COLO668 (cell line): ENCODE measurements around the gene DDX56.

Experiments
- DNase-seq: peaks from one replicate; lab custom pipeline; 2025; ENCODE audit not compliant: unreplicated experiment; lab: John Stamatoyannopoulos, UW

The DDX56 gene

GRCh38 chr7:44538093-44538797 is 35.5 kb downstream of the DDX56 start:
- no peak for DNase-seq

DNA sequence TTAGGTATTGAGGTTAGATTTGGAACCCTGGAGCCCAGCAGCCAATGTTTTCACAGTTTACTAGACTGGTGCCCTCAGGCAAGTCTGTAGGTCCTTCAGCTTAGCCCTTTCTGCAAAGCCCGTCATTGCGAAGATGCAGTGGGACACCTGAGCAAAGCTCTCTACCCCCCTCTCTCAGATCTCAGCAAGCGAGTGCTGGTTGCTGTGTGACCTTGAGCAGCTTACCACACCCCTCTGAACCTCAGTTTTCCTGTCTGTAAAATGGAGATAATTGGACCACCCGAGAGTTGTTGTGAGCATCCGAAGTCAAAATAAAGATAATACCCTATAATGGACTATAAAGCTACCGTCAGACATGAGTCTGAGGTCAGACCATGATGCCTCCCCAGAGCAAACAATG is 36.3 kb downstream of the DDX56 start:
- no peak for DNase-seq

DNA sequence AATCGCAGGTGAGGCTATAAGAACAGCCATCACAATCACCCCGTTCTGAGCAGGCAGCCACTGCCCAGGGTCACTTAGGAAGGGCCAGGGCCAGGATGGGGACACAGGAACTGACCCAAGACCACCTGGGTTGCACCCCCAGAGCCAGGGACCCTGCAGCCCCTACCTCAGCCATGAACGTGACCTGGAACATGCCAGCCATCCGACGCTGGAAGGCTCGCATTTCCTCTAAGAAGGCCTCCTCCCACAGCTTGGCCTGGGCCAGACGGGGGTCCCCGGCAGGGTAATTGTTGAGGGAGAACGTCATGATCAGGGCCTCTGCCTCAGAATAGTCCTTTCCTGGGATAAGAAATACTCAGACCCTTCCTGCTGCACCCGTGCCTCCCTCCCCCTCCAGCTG is 37.6 kb downstream of the DDX56 start:
- DNase-seq = no peak

- no peak for DNase-seq
Observed at GRCh38 chr7:44535348-44536064, 38.2 kb downstream of the DDX56 start.

DNA sequence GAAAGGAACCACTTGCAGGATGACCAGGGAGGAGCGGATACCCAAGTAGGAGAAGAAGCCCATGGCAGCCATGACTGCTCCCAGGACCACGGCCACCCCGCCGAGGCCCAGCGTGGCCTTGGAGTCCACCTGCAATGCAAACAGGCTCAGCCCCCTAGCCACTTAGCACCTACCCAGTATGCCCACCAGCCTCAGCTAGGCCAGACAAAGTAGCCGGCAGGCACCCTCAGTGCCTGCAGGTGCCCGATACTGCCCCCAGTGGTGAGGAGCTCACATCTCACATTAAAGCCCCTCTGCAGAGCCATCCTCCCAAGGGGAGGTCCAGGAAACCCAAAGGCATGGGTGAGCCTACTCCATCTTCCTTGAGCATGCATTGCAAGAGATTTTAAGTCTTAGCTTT is 39.2 kb downstream of the DDX56 start:
- DNase-seq = peak; percentile 72

DNA sequence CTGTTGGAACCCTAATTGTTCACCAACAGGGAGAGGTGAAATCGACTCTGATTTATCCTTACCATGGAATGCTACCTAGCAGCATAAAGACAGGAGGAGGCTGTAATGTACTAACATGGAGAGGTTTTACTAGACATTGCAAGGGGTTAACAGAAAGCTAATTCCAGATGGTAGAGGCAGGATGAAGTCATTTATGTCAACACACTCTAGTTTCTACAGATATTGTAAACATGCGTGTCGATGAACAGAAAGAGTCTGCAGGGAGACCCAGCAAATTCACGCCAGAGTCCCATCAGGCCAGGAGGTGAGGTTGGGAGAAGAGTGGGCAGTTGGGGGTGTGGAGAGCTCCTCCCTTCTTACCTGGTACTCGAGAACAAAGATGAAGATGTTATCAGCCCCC is 39.6 kb downstream of the DDX56 start:
- peak; percentile 34 for DNase-seq

DNA sequence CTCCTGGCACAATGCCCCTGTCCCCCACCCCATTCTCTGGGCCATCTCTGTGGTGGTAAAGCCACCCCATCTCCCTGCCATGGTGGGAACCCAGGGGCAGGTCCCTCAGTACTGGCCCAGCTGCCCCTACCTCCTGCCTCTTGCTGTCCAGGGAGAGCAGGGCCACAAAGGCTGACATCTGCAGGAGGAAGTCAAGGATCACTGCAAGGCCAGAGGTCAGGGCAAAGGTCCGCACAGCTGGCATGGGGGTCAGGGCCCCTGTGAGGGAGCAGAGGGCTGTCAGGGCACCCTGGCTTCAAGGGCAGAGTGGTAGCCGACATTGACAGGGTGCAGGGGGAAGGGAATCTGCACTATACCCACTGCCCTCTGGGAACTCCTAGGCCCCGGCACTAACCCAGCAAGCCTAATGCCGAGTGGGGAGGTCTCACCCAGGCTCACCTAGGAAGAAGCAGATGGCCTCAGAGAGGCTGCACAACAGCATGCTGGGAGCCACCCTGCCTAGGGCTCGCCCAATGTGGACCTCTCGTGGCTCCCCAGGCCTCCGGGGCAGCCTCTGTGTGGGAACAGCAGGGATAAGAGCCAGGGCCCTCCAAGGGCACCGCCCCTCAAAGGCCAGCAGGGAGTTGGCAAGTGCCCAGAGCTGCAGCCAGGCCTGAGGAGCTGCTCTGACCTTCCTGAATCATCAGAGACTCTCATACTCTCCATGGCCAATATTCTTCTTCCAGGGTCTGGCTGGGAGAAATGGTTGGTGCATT is 40.2 kb downstream of the DDX56 start:
- DNase-seq = peak; percentile 52

DNA sequence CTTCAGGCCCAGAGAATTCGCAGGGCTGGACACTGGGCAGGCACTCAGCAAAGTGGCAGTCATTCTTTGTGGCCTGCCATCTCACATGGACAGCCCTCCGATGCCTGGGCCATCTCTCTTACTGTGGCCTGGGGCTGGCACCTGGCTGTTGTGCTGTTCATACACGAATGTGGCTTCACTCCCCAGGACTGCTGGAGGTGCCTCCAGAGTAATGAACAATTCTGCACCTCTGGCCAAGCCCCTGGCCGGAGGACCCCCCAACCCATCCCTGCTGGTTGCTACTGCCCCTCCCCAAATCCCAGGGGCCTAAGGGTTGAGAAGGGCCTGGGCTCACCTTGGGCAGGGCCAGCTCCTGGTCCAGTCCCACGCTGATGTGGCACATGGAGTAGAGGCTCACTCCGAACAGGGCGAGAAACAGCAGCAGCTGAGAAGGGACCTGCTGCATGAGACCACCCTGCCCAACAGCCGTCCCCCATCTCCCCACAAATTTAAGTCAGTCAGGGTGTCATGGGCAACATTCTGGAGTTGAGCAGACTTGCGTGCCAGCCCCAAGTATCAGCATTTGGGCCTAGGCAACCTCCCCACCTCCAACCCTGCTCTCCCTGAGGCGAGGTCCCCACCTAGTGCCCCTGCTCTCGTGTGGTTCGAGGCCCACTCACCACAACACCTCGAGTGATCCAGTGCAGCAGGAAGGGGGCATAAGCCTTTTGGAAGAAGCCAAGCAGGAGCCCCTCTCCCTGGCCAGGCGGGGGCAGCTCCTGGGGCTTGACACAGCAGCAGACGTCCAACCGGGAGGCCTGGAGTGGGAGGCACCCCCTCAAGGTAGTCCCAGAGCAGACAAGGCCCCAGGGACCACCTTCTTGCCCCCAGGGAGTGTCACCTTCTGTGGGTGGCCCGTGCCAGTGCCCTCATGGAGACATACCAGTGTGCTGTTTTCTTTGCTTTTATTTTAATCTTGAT is 42.0 kb downstream of the DDX56 start:
- DNase-seq = no peak

DNA sequence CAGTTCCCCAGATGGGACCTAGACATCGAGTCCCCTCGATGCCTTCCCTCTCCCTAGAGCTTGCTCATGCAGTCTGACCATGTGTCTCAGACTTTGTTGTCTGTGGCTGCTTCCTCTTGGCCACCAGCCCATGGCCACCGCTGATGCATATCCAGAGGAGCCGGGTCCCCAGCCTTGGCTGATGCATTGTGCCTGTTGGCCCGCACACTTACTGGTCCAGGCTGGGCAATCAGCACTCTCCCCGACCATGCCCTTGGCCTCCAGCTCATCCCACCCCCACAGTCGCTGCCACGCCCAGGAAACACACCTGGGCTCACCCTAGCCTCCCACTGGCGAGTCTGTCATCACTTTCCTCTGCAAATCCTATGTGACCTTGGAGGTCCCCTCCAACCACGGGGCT is 42.7 kb downstream of the DDX56 start:
- no peak for DNase-seq

GRCh38 chr7:44524811-44525388 is 48.8 kb downstream of the DDX56 start:
- no peak for DNase-seq

GRCh38 chr7:44522315-44522714 is 51.4 kb downstream of the DDX56 start:
- DNase-seq = no peak

DNA sequence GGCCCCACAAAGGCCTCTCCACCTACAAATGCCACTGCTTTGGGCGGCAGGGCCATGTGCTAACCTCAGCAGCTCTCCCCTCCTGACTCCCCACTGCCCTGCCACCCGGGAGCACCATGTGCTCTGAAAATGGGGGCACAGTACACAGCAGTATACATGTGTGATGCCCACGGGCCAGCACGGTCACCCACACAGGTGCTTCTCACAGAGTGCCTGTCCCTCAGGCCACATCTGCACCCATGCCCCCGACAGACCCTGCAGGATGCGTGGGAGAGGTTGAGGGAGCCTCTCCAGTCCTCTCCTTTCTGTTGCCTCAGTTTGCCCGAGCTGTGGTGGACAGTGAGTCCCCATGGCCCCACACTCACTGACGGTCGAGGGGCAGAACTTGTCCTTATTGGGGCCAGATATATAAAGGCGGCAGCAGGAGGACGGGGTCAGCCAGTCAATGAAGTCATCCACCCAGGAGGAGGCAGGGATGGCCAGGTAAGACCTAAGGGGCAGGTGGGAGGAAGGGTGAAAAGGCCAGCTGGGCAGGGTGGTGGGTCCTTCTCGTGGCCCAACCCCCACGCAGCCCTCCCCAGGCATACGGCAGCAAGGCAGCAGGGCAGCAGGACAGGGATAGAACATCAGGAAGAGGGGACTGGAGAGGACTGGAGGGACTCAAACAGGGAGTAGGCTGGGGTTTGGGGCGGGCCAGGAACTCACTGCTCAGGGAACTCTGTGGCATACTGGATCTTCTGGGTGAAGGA is 52.2 kb downstream of the DDX56 start:
- DNase-seq = no peak

- DNase-seq = no peak
Observed at GRCh38 chr7:44520574-44520973, 53.1 kb downstream of the DDX56 start.

DNA sequence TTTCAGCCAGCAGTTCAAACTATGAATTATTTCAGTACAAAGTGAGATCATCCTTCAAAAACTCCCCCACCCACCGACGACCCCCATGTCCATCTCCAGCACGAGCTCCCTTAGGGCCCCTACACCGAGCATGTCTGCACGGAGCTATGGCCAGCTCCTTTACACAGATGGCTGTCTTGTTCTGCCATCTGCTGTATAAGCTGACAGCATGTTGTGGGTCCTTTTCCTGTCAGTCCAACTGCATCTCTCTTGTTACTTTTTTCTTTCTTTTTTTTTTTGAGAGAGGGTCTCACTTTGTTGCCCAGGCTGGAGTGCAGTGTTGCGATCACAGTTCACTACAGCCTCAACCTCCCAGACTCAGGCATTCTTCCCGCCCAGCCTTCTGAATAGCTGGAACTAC is 54.2 kb downstream of the DDX56 start:
- DNase-seq = no peak

DNA sequence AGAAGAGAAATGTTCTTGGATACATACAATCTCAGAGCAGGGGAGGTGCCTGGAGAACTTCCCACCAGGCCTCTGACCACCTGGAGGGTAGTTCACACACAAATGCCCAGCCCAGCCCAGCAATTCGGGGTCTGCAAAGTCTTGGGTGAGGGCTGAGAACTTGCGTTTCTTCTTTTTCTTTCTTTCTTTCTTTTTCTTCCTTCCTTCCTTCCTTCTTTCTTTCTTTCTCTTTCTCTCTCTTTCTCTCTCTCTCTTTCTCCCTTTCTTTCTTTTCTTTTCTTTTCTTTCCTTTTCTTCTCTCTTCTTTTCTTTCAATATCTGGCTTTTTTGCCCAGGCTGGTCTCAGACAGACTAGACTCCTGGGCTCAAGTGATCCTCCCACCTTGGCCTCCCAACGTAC is 54.9 kb downstream of the DDX56 start:
- no peak for DNase-seq

DNA sequence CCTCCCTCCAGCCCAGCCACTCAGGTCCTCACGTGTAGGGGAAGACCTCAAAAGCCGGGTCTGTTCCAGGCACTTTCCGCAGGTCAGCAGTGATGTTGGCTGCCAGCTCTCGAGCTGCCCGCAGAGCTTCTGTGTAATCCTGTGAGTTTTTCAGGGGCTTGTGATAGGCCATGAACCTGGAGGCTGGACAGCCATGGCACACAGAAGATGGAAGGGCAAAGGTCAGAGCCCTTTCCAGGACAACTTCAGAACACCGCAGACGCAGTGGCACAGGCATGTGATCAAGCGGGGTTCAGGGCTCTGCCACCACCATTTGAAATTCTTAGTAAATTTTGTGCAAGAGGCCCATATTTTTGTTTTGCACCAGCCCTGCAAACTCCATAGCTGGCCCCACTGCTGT is 56.5 kb downstream of the DDX56 start:
- no peak for DNase-seq
